ENCODE data around the gene EVA1A.
"Not testable (repeated sequence)": the region's sequence is repeated elsewhere in the genome, so short reads cannot be mapped to it uniquely, and the experiment has no call there.

Gene EVA1A

GRCh38 chr2:75482398-75482797 lies 78.3 kb downstream of the EVA1A start:
- Mint-ChIP-seq H3K27ac (no peak overlapping the region), H3K4me3 (no peak overlapping the region), H3K27me3 (peaks cover 26% of the 10 kb centered on the region), H3K4me1 (ENCODE audit: low read depth) (no peaks in the 10 kb centered on the region), H3K9me3 (no peaks in the 10 kb centered on the region), H3K36me3 (ENCODE audit: low read depth) (no peaks in the 10 kb centered on the region)

- Mint-ChIP-seq H3K27ac (no peak overlapping the region), H3K4me1 (ENCODE audit: low read depth) (peaks cover 3% of the 10 kb centered on the region), H3K9me3 (no peaks in the 10 kb centered on the region), H3K4me3 (no peak overlapping the region), H3K27me3 (peaks cover 20% of the 10 kb centered on the region), H3K36me3 (ENCODE audit: low read depth) (no peaks in the 10 kb centered on the region)
Observed at GRCh38 chr2:75480971-75481836, 79.5 kb downstream of the EVA1A start.

GRCh38 chr2:75477696-75478095 lies 83.0 kb downstream of the EVA1A start:
- peaks cover 11% of the 10 kb centered on the region for H3K27me3 Mint-ChIP-seq
- H3K9me3 Mint-ChIP-seq; H3K4me1 Mint-ChIP-seq (ENCODE audit: low read depth); H3K36me3 Mint-ChIP-seq (ENCODE audit: low read depth); H3K4me3 Mint-ChIP-seq; H3K27ac Mint-ChIP-seq: not testable (repeated sequence)

- Mint-ChIP-seq H3K27me3 (peaks cover 11% of the 10 kb centered on the region), H3K4me3 (no peak overlapping the region), H3K27ac (no peak overlapping the region), H3K36me3 (ENCODE audit: low read depth) (no peaks in the 10 kb centered on the region), H3K9me3 (no peaks in the 10 kb centered on the region), H3K4me1 (ENCODE audit: low read depth) (peaks cover 3% of the 10 kb centered on the region)
Observed at GRCh38 chr2:75476761-75477160, 84.0 kb downstream of the EVA1A start.

GRCh38 chr2:75475976-75476375 lies 84.8 kb downstream of the EVA1A start:
- Mint-ChIP-seq H3K4me1 (ENCODE audit: low read depth) (peaks cover 3% of the 10 kb centered on the region), H3K27me3 (peaks cover 12% of the 10 kb centered on the region), H3K27ac (no peak overlapping the region), H3K36me3 (ENCODE audit: low read depth) (no peaks in the 10 kb centered on the region), H3K9me3 (no peaks in the 10 kb centered on the region), H3K4me3 (no peak overlapping the region)

GRCh38 chr2:75475049-75475448 lies 85.7 kb downstream of the EVA1A start:
- Mint-ChIP-seq H3K4me3 (no peak overlapping the region), H3K36me3 (ENCODE audit: low read depth) (no peaks in the 10 kb centered on the region), H3K27me3 (peaks cover 12% of the 10 kb centered on the region), H3K27ac (no peak overlapping the region), H3K9me3 (no peaks in the 10 kb centered on the region), H3K4me1 (ENCODE audit: low read depth) (peaks cover 3% of the 10 kb centered on the region)

GRCh38 chr2:75474115-75474514 lies 86.6 kb downstream of the EVA1A start:
- Mint-ChIP-seq H3K9me3 (no peaks in the 10 kb centered on the region), H3K27me3 (peaks cover 15% of the 10 kb centered on the region), H3K4me1 (ENCODE audit: low read depth) (peaks cover 3% of the 10 kb centered on the region), H3K36me3 (ENCODE audit: low read depth) (no peaks in the 10 kb centered on the region), H3K4me3 (no peak overlapping the region), H3K27ac (no peak overlapping the region)

- Mint-ChIP-seq H3K4me3 (no peak overlapping the region), H3K36me3 (ENCODE audit: low read depth) (no peaks in the 10 kb centered on the region), H3K9me3 (no peaks in the 10 kb centered on the region), H3K4me1 (ENCODE audit: low read depth) (no peaks in the 10 kb centered on the region), H3K27me3 (peaks cover 48% of the 10 kb centered on the region), H3K27ac (no peak overlapping the region)
Observed at GRCh38 chr2:75466708-75467311, 93.9 kb downstream of the EVA1A start.

- Mint-ChIP-seq H3K27me3 (peaks cover 50% of the 10 kb centered on the region), H3K9me3 (peaks cover 2% of the 10 kb centered on the region), H3K4me1 (ENCODE audit: low read depth) (no peaks in the 10 kb centered on the region), H3K4me3 (no peak overlapping the region), H3K27ac (no peak overlapping the region), H3K36me3 (ENCODE audit: low read depth) (no peaks in the 10 kb centered on the region)
Observed at GRCh38 chr2:75465317-75465984, 95.3 kb downstream of the EVA1A start.

GRCh38 chr2:75464348-75464946 lies 96.3 kb downstream of the EVA1A start:
- Mint-ChIP-seq H3K4me1 (ENCODE audit: low read depth) (no peaks in the 10 kb centered on the region), H3K36me3 (ENCODE audit: low read depth) (no peaks in the 10 kb centered on the region), H3K27me3 (peaks cover 53% of the 10 kb centered on the region), H3K27ac (no peak overlapping the region), H3K4me3 (no peak overlapping the region), H3K9me3 (peaks cover 4% of the 10 kb centered on the region)

- Mint-ChIP-seq H3K4me3 (no peak overlapping the region), H3K27me3 (peaks cover 48% of the 10 kb centered on the region), H3K9me3 (peaks cover 4% of the 10 kb centered on the region), H3K27ac (no peak overlapping the region), H3K36me3 (ENCODE audit: low read depth) (no peaks in the 10 kb centered on the region), H3K4me1 (ENCODE audit: low read depth) (no peaks in the 10 kb centered on the region)
Observed at GRCh38 chr2:75462721-75463120, 98.0 kb downstream of the EVA1A start.

- peaks cover 4% of the 10 kb centered on the region for H3K9me3 Mint-ChIP-seq
- H3K4me1 Mint-ChIP-seq (ENCODE audit: low read depth), result no peaks in the 10 kb centered on the region
- no peaks in the 10 kb centered on the region for H3K36me3 Mint-ChIP-seq (ENCODE audit: low read depth)
- H3K27ac Mint-ChIP-seq, result no peak overlapping the region
- H3K27me3 Mint-ChIP-seq, result peaks cover 45% of the 10 kb centered on the region
- no peak overlapping the region for H3K4me3 Mint-ChIP-seq
Observed at GRCh38 chr2:75462206-75462605, 98.5 kb downstream of the EVA1A start.

GRCh38 chr2:75460630-75461029 lies 100.1 kb downstream of the EVA1A start:
- Mint-ChIP-seq H3K9me3 (peaks cover 4% of the 10 kb centered on the region), H3K4me3 (no peak overlapping the region), H3K27me3 (peaks cover 36% of the 10 kb centered on the region), H3K4me1 (ENCODE audit: low read depth) (no peaks in the 10 kb centered on the region), H3K36me3 (ENCODE audit: low read depth) (no peaks in the 10 kb centered on the region), H3K27ac (no peak overlapping the region)

- Mint-ChIP-seq H3K27me3 (peaks cover 31% of the 10 kb centered on the region), H3K9me3 (peaks cover 4% of the 10 kb centered on the region), H3K36me3 (ENCODE audit: low read depth) (no peaks in the 10 kb centered on the region), H3K4me1 (ENCODE audit: low read depth) (no peaks in the 10 kb centered on the region), H3K4me3 (no peak overlapping the region), H3K27ac (no peak overlapping the region)
Observed at GRCh38 chr2:75459565-75460310, 101.0 kb downstream of the EVA1A start.
